Vein endothelial cell (primary cell): ENCODE results near the gene SLC2A9. TPM values are rescaled to one million over a fixed set of nuclear protein-coding genes. Genes with fewer than 3 reads are reported as not detected.

Source experiments
- small RNA-seq: library from RNA; depleted of rRNA; stranded (forward); fragments of <200 nt; gene quantifications from one replicate; pipeline ENCODE3, GENCODE V24; 2012
- total RNA-seq: library from RNA; depleted of rRNA; stranded (reverse); fragments of >200 nt; gene quantifications from 2 replicates; pipeline ENCODE4 v1.2.3, GENCODE V29; 2012

Gene SLC2A9
- 0.38 and 1.3 TPM in 2 replicates for total RNA-seq

GRCh38 chr4:10020871-10021652 lies at the start of gene SLC2A9:
SLC2A9 (minus strand) TSS chr4:10021497; CDS start chr4:10021429, 68 bp downstream.

GRCh38 chr4:9781343-9782135 lies 239.8 kb downstream of the SLC2A9 start, which contains the start of gene DRD5:
DRD5 (plus strand) TSS chr4:9781634; CDS start chr4:9782030, 396 bp downstream.

Small RNAs within 50 kb of the gene (small RNA-seq; reads per million reads assigned to genes)
- not detected for gene RNA5SP154

Other genes starting within 250 kb of the SLC2A9 start
- not detected in 2 replicates for gene DRD5, start 239.9 kb downstream of the SLC2A9 start, total RNA-seq
- gene WDR1, start 95.3 kb upstream of the SLC2A9 start, total RNA-seq = 478 and 493 TPM in 2 replicates